GM12891 (cell line): Measurements from ENCODE around the gene ZMIZ1.
A peak's percentile ranks its signal among the peaks of the same experiment; 100 is the strongest.

Experiments used
- DNase-seq: peaks from one replicate; pipeline ENCODE4 v3.0.0; 2011; ENCODE audit warnings: low spot score; ENCODE audit not compliant: insufficient read length
- FAIRE-seq: peaks from 2 replicates; lab custom pipeline; 2011; peaks lifted over from hg19 to GRCh38; lab: Jason Lieb, UNC
- PAX5 ChIP-seq: IDR thresholded peaks from 2 replicates; pipeline ENCODE4 v1.6.1; 2011; ENCODE audit warnings: low read length, moderate library complexity, mild to moderate bottlenecking; ENCODE audit not compliant: insufficient read depth, severe bottlenecking
- POLR2A ChIP-seq: IDR thresholded peaks from 2 replicates; pipeline ENCODE4 v1.6.1; 2011; ENCODE audit warnings: low read depth, low read length, control low read depth
- POLR2AphosphoS5 ChIP-seq: IDR thresholded peaks from 2 replicates; pipeline ENCODE4 v1.6.1; 2011; ENCODE audit warnings: low read depth, low read length, control low read depth
- POU2F2 ChIP-seq: IDR thresholded peaks from 2 replicates; pipeline ENCODE4 v1.6.1; 2011; ENCODE audit warnings: low read depth, mild to moderate bottlenecking, control low read depth, low read length, moderate library complexity
- SPI1 ChIP-seq: IDR thresholded peaks from 2 replicates; pipeline ENCODE4 v1.6.1; 2011; ENCODE audit warnings: low read depth, low read length, control low read depth
- TAF1 ChIP-seq: IDR thresholded peaks from 2 replicates; pipeline ENCODE4 v1.6.1; 2011; ENCODE audit warnings: low read depth, low read length, control low read depth

Gene ZMIZ1

GRCh38 chr10:79349766-79350406 lies 281.1 kb downstream of the ZMIZ1 start:
- TF ChIP-seq SPI1 (no peak), POLR2AphosphoS5 (peak; percentile 28; the same call in 1 of the 2 replicates)
- no peak for DNase-seq
- FAIRE-seq: no peak

- no peak for DNase-seq
- no peak for FAIRE-seq
- TF ChIP-seq TAF1 (no peak), PAX5 (no peak), POLR2AphosphoS5 (no peak), POU2F2 (no peak), SPI1 (no peak), POLR2A (no peak; the same call in 1 of the 2 replicates)
Observed at GRCh38 chr10:79350407-79351154, 281.8 kb downstream of the ZMIZ1 start.

GRCh38 chr10:79351332-79351731 lies 282.6 kb downstream of the ZMIZ1 start:
- DNase-seq (no peak), FAIRE-seq (no peak)
- TF ChIP-seq POLR2AphosphoS5 (no peak), POLR2A (no peak), POU2F2 (no peak), TAF1 (no peak), PAX5 (no peak), SPI1 (no peak)

- FAIRE-seq (no peak), DNase-seq (no peak)
- no peak for TF ChIP-seq SPI1
- TF ChIP-seq TAF1: no peak
- TF ChIP-seq PAX5: no peak
- no peak; the same call in 1 of the 2 replicates for TF ChIP-seq POLR2A
- TF ChIP-seq POU2F2: no peak
- TF ChIP-seq POLR2AphosphoS5: no peak; the same call in none of the 2 replicates
Observed at GRCh38 chr10:79352035-79352877, 283.5 kb downstream of the ZMIZ1 start.

- no peak for FAIRE-seq
Observed at GRCh38 chr10:79353000-79353406, 284.2 kb downstream of the ZMIZ1 start.

GRCh38 chr10:79353726-79354125 lies 285.0 kb downstream of the ZMIZ1 start:
- TF ChIP-seq SPI1: no peak
- peak; percentile 47; the same call in 1 of the 2 replicates for TF ChIP-seq POLR2A
- TF ChIP-seq PAX5: no peak
- TF ChIP-seq POU2F2: no peak
- TF ChIP-seq TAF1: no peak
- peak; percentile 11; the same call in 1 of the 2 replicates for TF ChIP-seq POLR2AphosphoS5
- DNase-seq (no peak), FAIRE-seq (no peak)

More at GRCh38 chr10:79353000-79353406, 284.2 kb downstream of the ZMIZ1 start:
- TF ChIP-seq POLR2A (no peak), POLR2AphosphoS5 (no peak; the same call in 1 of the 2 replicates), PAX5 (no peak), SPI1 (no peak), TAF1 (no peak), POU2F2 (no peak)
- no peak for DNase-seq

- FAIRE-seq (no peak), DNase-seq (no peak)
- TF ChIP-seq POLR2A (peak; percentile 8; the same call in 1 of the 2 replicates), POLR2AphosphoS5 (0 out of 2 replicates have a peak, but pooled peaks have one; percentile 12), TAF1 (no peak), PAX5 (no peak), SPI1 (no peak), POU2F2 (peak; percentile 25; the same call in 1 of the 2 replicates)
Observed at GRCh38 chr10:79354141-79354540, 285.4 kb downstream of the ZMIZ1 start.

- no peak for FAIRE-seq
- TF ChIP-seq POLR2AphosphoS5 (peak; percentile 58; the same call in 1 of the 2 replicates), POU2F2 (no peak)
- no peak for DNase-seq
Observed at GRCh38 chr10:79354615-79355014, 285.8 kb downstream of the ZMIZ1 start.

- TF ChIP-seq PAX5 (no peak), POLR2A (peak; percentile 61; the same call in 1 of the 2 replicates), POLR2AphosphoS5 (peak; percentile 70; the same call in 1 of the 2 replicates)
- no peak for FAIRE-seq
- DNase-seq: no peak
Observed at GRCh38 chr10:79355420-79356017, 286.8 kb downstream of the ZMIZ1 start.
